ENCODE measurements around the gene HOMEZ.
"Not testable (repeated sequence)": the region's sequence is repeated elsewhere in the genome, so short reads cannot be mapped to it uniquely, and the experiment has no call there.

DNA sequence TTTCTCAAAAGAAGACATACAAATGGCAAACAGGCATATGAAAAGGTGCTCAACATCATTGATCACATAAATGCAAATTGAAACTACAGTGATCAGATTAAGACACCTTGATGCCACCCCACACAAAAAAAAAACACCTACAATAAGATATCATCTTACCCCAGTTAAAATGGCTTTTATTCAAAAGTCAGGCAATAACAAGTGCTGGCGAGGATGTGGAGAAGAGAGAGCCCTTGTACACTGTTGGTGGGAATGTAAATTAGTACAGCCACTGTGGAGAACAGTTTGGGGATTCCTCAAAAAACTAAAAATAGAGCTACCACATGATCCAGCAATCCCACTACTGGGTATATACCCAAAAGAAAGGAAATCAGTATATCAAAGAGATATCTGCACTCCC is 61.0 kb downstream of the HOMEZ start:
- not testable (repeated sequence) for TF ChIP-seq CTCF (IDR thresholded peaks at IDR 0.05; ENCODE audit: poor library complexity); EZH2 (IDR thresholded peaks at IDR 0.05; ENCODE audit: borderline replicate concordance); EZH2phosphoT487 (IDR thresholded peaks at IDR 0.05; ENCODE audit: low read depth, severe bottlenecking, unreplicated experiment)
